ENCODE data around the gene CENPP.

The CENPP gene

GRCh38 chr9:92637326-92637725, 311.6 kb downstream of the CENPP start:
- Histone ChIP-seq H3K36me3 (ENCODE audit: low read length) (no peaks in the 10 kb centered on the region), H4K20me1 (ENCODE audit: low read depth, low read length) (no peaks in the 10 kb centered on the region), H3K27me3 (ENCODE audit: low read length) (no peaks in the 10 kb centered on the region), H2AFZ (ENCODE audit: low read depth, low read length, severe bottlenecking) (no peak overlapping the region), H3K4me3 (ENCODE audit: insufficient read depth, low read length, poor library complexity, severe bottlenecking) (no peak overlapping the region), H3K27ac (ENCODE audit: low read depth, low read length) (no peak overlapping the region), H3F3A (ENCODE audit: insufficient read depth) (no peaks in the 10 kb centered on the region), H3K9me2 (replicated peaks; ENCODE audit: insufficient read depth, low read length) (no peaks in the 10 kb centered on the region), H3K79me2 (ENCODE audit: insufficient read depth, low read length) (no peaks in the 10 kb centered on the region), H3K9me3 (ENCODE audit: insufficient read depth, low read length) (no peaks in the 10 kb centered on the region), H3K4me2 (ENCODE audit: low read depth, low read length, poor library complexity, severe bottlenecking) (no peak overlapping the region), H3K9ac (ENCODE audit: low read length) (no peak overlapping the region)
- TF ChIP-seq EZH2phosphoT487 (conservative IDR thresholded peaks at IDR 0.05; ENCODE audit: low read length) (no peak), CTCF (IDR thresholded peaks at IDR 0.05; ENCODE audit: insufficient read depth, low read length, poor library complexity, severe bottlenecking) (no peak)

GRCh38 chr9:92637886-92638620, 312.3 kb downstream of the CENPP start:
- Histone ChIP-seq H3K36me3 (ENCODE audit: low read length) (no peaks in the 10 kb centered on the region), H3K9ac (ENCODE audit: low read length) (no peak overlapping the region), H3K79me2 (ENCODE audit: insufficient read depth, low read length) (no peaks in the 10 kb centered on the region), H3K4me3 (ENCODE audit: insufficient read depth, low read length, poor library complexity, severe bottlenecking) (no peak overlapping the region), H3K9me3 (ENCODE audit: insufficient read depth, low read length) (no peaks in the 10 kb centered on the region), H3F3A (ENCODE audit: insufficient read depth) (no peaks in the 10 kb centered on the region), H2AFZ (ENCODE audit: low read depth, low read length, severe bottlenecking) (no peak overlapping the region), H3K27ac (ENCODE audit: low read depth, low read length) (no peak overlapping the region), H4K20me1 (ENCODE audit: low read depth, low read length) (no peaks in the 10 kb centered on the region), H3K27me3 (ENCODE audit: low read length) (no peaks in the 10 kb centered on the region), H3K9me2 (replicated peaks; ENCODE audit: insufficient read depth, low read length) (no peaks in the 10 kb centered on the region), H3K4me2 (ENCODE audit: low read depth, low read length, poor library complexity, severe bottlenecking) (no peak overlapping the region)
- TF ChIP-seq EZH2phosphoT487 (conservative IDR thresholded peaks at IDR 0.05; ENCODE audit: low read length), result no peak
- TF ChIP-seq CTCF (IDR thresholded peaks at IDR 0.05; ENCODE audit: insufficient read depth, low read length, poor library complexity, severe bottlenecking), result no peak

GRCh38 chr9:92638621-92639101, 312.9 kb downstream of the CENPP start:
- H3K27ac ChIP-seq (ENCODE audit: low read depth, low read length), result no peak overlapping the region
- no peak overlapping the region for H3K4me3 ChIP-seq (ENCODE audit: insufficient read depth, low read length, poor library complexity, severe bottlenecking)
- H3K36me3 ChIP-seq (ENCODE audit: low read length), result no peaks in the 10 kb centered on the region
- no peaks in the 10 kb centered on the region for H3F3A ChIP-seq (ENCODE audit: insufficient read depth)
- H3K79me2 ChIP-seq (ENCODE audit: insufficient read depth, low read length), result no peaks in the 10 kb centered on the region
- H3K9me3 ChIP-seq (ENCODE audit: insufficient read depth, low read length), result no peaks in the 10 kb centered on the region
- no peaks in the 10 kb centered on the region for H3K9me2 ChIP-seq (replicated peaks; ENCODE audit: insufficient read depth, low read length)
- H3K27me3 ChIP-seq (ENCODE audit: low read length), result no peaks in the 10 kb centered on the region
- H2AFZ ChIP-seq (ENCODE audit: low read depth, low read length, severe bottlenecking), result no peak overlapping the region
- no peak for TF ChIP-seq CTCF (IDR thresholded peaks at IDR 0.05; ENCODE audit: insufficient read depth, low read length, poor library complexity, severe bottlenecking)
- no peak overlapping the region for H3K9ac ChIP-seq (ENCODE audit: low read length)
- H3K4me2 ChIP-seq (ENCODE audit: low read depth, low read length, poor library complexity, severe bottlenecking), result no peak overlapping the region
- H4K20me1 ChIP-seq (ENCODE audit: low read depth, low read length), result no peaks in the 10 kb centered on the region
